ENCODE data around the gene TMEM181.

Gene TMEM181

DNA sequence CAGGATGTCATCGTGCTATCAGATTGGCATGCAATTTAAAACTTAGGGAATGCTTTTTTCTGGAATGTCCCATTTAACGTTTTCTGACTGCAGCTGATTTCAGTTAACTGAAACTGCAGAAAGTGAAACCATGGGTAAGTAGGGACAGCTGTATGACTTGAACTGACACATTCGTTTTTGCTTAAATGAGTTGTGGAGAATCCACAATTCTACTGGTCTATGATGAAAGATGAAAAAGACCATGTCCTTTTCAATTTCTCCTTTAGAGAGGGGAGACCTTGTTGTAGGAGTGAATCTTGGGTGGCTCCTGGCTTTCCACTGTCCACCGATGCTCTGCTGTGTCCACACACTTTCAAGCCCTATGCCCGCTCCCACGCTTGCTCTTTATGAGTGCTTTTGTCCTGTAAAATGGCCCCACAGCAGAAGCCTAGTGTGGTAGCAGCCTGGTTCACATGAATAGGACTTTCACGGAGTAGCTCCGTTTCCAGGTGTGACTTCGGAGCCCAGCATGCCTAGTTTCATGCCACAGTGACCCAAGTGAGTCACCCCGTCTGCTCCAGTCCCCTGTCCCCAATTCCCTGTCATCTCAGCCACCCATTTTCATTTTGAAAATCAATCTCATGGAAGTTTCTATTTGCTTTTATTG, 62.8 kb downstream of the TMEM181 start:
- no peak for DNase-seq (ENCODE audit: low read depth)
- TF ChIP-seq, protein P1, sequence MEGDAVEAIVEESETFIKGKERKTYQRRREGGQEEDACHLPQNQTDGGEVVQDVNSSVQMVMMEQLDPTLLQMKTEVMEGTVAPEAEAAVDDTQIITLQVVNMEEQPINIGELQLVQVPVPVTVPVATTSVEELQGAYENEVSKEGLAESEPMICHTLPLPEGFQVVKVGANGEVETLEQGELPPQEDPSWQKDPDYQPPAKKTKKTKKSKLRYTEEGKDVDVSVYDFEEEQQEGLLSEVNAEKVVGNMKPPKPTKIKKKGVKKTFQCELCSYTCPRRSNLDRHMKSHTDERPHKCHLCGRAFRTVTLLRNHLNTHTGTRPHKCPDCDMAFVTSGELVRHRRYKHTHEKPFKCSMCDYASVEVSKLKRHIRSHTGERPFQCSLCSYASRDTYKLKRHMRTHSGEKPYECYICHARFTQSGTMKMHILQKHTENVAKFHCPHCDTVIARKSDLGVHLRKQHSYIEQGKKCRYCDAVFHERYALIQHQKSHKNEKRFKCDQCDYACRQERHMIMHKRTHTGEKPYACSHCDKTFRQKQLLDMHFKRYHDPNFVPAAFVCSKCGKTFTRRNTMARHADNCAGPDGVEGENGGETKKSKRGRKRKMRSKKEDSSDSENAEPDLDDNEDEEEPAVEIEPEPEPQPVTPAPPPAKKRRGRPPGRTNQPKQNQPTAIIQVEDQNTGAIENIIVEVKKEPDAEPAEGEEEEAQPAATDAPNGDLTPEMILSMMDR (IDR thresholded peaks at IDR 0.05; ENCODE audit: insufficient read depth, low read depth, low read length, missing control alignments) = no peak
- no peak overlapping the region for H3K4me3 ChIP-seq (ENCODE audit: low read length)

DNA sequence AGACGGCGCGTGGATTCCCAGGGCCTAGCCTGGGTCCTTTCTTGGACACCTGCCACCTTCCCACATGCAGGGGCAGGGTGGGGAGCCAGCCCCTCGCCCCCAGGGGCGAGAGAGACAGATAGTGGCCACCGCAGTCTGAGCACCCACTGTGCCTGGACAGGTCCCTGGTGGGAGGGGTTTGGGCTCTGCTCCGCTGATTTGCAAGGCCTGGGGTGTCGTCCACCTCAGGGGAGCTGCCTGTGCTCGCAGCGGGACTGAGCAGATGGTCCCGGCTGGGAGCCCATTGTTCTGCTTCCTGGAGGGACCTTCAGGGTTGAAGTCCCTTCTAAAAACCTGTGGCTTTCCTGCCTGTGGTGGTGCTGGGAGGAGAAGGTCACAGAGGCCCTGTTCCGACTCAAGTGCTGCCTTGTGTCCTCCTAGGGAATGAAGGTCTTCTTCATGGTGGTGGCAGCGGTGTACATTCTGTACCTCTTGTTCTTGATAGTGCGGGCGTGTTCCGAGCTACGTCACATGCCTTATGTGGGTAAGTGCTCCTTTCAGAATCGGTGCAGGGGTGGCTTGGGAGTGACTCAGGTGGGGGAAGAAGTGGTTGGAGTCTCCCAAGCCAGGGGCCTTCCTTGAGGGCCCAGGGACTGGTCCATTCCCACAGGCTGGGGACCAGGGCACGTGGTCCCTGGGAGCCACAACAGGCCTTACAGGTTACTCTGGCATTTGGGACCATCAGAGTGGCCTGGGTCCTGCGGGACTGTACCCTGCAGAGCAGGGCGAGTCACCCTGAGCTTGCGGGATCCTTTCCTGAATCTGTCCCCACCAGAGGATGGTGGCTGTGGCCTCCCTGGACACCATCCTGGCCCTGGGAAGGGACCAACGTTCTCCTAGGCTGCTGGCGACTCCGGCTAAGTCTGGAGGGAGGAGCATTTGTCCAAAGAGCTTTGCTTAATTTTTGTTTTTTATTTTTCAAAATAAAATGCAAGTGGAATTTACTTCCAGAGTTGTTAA, 65.1 kb downstream of the TMEM181 start:
- H3K4me3 ChIP-seq (ENCODE audit: low read length) = no peak overlapping the region
- no peak for DNase-seq (ENCODE audit: low read depth)
- TF ChIP-seq, protein P1 (IDR thresholded peaks at IDR 0.05; ENCODE audit: insufficient read depth, low read depth, low read length, missing control alignments) = no peak

DNA sequence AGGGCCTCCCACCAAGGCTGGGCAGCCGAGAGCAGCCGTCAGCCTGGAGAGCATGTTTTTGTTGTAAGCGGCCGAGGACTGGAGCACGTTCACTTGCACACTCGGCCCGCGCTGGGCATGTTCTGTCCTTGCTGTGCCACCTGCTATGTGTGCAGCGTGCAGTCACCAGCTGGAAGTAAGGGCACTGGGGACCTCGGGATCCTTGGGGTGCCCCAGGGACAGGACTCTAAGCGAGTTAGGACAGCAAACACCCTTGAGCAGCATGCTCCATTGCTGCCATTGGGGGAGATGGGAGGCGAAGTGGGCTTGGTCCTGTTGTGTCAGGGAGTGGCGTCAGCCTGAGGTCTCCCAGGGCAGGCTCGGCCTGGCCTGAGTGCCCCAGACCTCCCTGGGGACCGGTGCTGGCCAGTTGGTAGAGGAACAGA, 66.0 kb downstream of the TMEM181 start:
- TF ChIP-seq, protein P1 (IDR thresholded peaks at IDR 0.05; ENCODE audit: insufficient read depth, low read depth, low read length, missing control alignments) = no peak
- no peak overlapping the region for H3K4me3 ChIP-seq (ENCODE audit: low read length)
- DNase-seq (ENCODE audit: low read depth) = no peak

DNA sequence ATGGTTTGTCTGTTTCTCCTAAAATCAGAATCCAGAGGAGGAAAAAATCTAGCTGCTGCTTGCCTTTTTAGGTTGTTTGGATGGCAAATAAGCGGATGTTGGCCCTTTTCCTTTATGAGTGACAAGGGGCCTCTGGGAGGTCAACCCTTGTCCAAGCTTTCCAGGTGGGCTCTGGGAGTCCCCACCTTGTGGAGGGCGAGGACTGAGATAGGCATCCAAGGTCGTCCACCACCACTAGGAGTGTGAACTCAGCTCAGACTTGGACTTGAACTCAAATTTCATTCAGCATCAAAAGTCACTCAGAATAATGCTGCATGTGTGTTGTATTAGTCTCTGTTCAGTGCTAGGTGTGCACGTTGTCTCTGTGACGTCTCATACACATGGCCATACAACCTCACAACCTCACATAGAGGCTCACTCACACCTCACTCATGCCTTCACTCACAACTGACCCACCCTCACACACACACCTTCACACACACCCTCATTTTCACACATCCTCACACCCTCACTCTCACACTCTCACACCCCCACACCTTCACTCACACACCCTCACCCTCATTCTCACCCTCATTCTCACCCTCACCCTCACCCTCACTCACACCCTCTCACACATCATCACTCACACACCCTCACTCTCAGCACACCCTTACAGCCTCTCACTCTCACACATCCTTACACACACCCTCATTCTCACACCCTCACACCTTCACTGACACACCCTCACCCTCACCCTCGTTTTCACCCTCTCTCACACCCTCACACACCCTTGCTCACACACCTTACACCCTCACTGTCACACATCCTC, 66.7 kb downstream of the TMEM181 start:
- H3K4me3 ChIP-seq (ENCODE audit: low read length) = no peak overlapping the region
- no peak for DNase-seq (ENCODE audit: low read depth)
- TF ChIP-seq, protein P1 (IDR thresholded peaks at IDR 0.05; ENCODE audit: insufficient read depth, low read depth, low read length, missing control alignments) = no peak

DNA sequence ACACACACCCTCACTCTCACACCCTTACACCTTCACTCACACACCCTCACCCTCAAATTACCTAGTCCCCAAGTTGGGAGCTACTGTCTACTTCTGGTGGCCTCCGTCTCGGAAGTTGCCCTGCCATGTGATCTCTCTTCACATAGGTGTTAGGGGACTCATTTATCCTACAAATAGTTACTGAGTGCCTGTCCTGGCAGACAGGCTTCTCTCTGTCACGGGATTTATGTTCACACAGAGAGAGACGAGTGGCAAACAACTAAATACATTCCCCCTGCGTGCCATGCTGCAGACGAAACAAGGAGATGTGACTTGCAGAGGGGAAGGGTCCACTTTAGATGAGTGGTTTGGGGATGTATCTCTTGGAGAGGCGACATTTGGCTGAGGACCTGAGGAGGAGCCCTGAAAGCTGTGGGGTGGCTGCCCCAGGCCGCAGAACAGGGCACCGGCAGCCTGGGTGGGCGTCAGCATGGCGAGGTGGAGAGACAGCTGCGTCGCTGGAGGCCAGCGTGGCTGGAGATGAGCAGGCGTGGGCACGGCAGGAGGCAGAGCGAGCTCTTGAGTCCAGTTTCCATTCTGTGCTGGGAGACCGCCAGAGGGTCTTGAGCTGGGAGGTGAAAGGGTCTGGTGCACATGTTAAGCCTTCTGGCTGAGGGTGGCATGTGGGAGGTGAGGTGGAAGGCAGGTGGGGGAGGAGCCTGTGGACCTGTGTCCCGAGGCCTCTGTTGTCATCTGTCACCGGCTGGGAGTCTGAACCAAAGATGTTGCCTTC, 67.5 kb downstream of the TMEM181 start:
- TF ChIP-seq, protein P1 (IDR thresholded peaks at IDR 0.05; ENCODE audit: insufficient read depth, low read depth, low read length, missing control alignments) = no peak
- H3K4me3 ChIP-seq (ENCODE audit: low read length) = no peak overlapping the region
- DNase-seq (ENCODE audit: low read depth) = no peak

DNA sequence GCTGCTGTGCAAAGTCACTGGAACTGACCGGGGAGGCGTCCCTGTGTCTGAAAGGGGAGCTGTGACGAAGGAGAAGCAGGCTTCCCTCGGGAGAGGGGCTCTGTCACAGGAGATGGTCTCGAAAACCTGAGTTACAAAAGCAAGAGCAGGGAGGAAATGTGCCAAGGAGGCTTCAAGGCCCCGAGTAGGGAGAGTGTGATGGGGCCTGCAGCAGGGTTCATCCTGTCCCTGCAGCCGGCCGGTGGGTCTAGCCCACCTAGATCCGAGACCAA, 68.0 kb downstream of the TMEM181 start:
- no peak overlapping the region for H3K4me3 ChIP-seq (ENCODE audit: low read length)
- TF ChIP-seq, protein P1 (IDR thresholded peaks at IDR 0.05; ENCODE audit: insufficient read depth, low read depth, low read length, missing control alignments) = no peak
- DNase-seq (ENCODE audit: low read depth) = no peak

All from epithelial cell of esophagus (primary cell).